Fibroblast of mammary gland (primary cell): ENCODE results near the gene CLEC4G.

Source experiments
- DNase-seq: peaks from one replicate; pipeline ENCODE4 v3.0.0-alpha.2; 2010; ENCODE audit warnings: low read depth
- H3K4me3 ChIP-seq: 2 replicates; pipeline ENCODE4 v1.5.1; 2011; ENCODE audit warnings: low read depth, mild to moderate bottlenecking, low read length, moderate library complexity; ENCODE audit not compliant: control insufficient read depth
- TF ChIP-seq, protein P1 (sequence below): conservative IDR thresholded peaks from 2 replicates; pipeline ENCODE4 v1.5.1; 2011; ENCODE audit warnings: low read depth, low read length, inconsistent platforms; ENCODE audit not compliant: control insufficient read depth, insufficient read depth

CLEC4G gene

GRCh38 chr19:7679771-7680605 is 51.9 kb downstream of the CLEC4G start:
- TF ChIP-seq, protein P1, sequence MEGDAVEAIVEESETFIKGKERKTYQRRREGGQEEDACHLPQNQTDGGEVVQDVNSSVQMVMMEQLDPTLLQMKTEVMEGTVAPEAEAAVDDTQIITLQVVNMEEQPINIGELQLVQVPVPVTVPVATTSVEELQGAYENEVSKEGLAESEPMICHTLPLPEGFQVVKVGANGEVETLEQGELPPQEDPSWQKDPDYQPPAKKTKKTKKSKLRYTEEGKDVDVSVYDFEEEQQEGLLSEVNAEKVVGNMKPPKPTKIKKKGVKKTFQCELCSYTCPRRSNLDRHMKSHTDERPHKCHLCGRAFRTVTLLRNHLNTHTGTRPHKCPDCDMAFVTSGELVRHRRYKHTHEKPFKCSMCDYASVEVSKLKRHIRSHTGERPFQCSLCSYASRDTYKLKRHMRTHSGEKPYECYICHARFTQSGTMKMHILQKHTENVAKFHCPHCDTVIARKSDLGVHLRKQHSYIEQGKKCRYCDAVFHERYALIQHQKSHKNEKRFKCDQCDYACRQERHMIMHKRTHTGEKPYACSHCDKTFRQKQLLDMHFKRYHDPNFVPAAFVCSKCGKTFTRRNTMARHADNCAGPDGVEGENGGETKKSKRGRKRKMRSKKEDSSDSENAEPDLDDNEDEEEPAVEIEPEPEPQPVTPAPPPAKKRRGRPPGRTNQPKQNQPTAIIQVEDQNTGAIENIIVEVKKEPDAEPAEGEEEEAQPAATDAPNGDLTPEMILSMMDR, result no peak
- H3K4me3 ChIP-seq, result peak overlapping the region; percentile 21
- DNase-seq, result no peak

DNA sequence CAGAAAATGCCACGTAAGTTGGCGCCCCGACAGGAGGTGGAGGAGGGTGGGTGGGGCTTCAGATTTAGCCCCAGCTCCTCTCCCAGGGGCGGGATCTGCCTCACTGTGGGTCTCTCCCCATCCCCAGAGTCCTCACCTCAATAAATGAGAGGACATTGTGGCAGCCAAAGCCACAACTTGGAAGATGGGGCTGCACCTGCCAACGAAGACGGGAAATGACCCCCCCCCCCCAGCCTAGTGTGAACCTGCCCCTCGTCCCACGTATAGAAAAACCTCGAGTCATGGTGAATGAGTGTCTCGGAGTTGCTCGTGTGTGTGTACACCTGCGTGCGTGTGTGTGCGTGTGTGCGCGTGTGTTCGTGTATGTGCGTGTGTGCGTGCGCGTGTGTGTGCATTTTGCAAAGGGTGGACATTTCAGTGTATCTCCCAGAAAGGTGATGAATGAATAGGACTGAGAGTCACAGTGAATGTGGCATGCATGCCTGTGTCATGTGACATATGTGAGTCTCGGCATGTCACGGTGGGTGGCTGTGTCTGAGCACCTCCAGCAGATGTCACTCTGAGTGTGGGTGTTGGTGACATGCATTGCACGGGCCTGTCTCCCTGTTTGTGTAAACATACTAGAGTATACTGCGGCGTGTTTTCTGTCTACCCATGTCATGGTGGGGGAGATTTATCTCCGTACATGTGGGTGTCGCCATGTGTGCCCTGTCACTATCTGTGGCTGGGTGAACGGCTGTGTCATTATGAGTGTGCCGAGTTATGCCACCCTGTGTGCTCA is 52.7 kb downstream of the CLEC4G start:
- TF ChIP-seq, protein P1, result no peak
- DNase-seq, result no peak
- H3K4me3 ChIP-seq, result no peak overlapping the region
